A673 (cell line): ENCODE results near the gene MTF1.

ENCODE experiments used
- EZH2 ChIP-seq: fragments of 200-600 bp; sonication (generic); IDR thresholded peaks from 2 replicates; pipeline ENCODE4 v1.6.1; 2017; ENCODE audit warnings: borderline replicate concordance, low read depth, mild to moderate bottlenecking, mixed read lengths, antibody characterized with exemption, low read length; ENCODE audit not compliant: poor library complexity, severe bottlenecking
- TF ChIP-seq, protein P1 (sequence below): fragments of 300-800, 200-600 bp; sonication (generic); conservative IDR thresholded peaks from 2 replicates; pipeline ENCODE4 v1.5.1; 2017; ENCODE audit warnings: low read depth, mild to moderate bottlenecking, antibody characterized with exemption, low read length, moderate library complexity, mixed read lengths

DNA sequence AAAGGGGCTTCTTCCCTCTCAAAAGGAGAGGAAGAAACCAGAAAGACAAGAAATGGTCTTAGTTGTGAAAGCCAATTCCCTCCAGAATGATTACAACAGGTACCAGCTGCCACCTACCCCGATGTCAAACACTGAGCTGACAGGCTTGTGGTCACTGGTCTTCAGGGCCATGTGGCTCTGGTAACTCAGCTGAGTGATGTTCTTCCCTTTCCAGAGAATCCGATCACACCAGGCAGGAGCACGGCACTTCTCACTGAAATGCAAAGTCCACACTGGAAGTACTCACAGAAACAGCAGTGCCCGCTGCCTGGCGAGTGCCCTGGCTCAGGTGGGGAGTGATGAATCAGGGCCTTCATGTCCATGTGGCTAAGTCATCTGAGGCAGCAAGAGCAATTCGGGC is 18.7 kb upstream of the MTF1 start:
- no peak for TF ChIP-seq EZH2
- TF ChIP-seq, protein P1, sequence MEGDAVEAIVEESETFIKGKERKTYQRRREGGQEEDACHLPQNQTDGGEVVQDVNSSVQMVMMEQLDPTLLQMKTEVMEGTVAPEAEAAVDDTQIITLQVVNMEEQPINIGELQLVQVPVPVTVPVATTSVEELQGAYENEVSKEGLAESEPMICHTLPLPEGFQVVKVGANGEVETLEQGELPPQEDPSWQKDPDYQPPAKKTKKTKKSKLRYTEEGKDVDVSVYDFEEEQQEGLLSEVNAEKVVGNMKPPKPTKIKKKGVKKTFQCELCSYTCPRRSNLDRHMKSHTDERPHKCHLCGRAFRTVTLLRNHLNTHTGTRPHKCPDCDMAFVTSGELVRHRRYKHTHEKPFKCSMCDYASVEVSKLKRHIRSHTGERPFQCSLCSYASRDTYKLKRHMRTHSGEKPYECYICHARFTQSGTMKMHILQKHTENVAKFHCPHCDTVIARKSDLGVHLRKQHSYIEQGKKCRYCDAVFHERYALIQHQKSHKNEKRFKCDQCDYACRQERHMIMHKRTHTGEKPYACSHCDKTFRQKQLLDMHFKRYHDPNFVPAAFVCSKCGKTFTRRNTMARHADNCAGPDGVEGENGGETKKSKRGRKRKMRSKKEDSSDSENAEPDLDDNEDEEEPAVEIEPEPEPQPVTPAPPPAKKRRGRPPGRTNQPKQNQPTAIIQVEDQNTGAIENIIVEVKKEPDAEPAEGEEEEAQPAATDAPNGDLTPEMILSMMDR = no peak
